Measurements from ENCODE around the gene OPHN1. TPM values are rescaled to one million over a fixed set of nuclear protein-coding genes. Genes with fewer than 3 reads are reported as not detected.
A peak's percentile ranks its signal among the peaks of the same experiment; 100 is the strongest.

Gene OPHN1
- polyA plus RNA-seq, 3 donors = 0.20 to 0.82 (median 0.73) TPM

DNA sequence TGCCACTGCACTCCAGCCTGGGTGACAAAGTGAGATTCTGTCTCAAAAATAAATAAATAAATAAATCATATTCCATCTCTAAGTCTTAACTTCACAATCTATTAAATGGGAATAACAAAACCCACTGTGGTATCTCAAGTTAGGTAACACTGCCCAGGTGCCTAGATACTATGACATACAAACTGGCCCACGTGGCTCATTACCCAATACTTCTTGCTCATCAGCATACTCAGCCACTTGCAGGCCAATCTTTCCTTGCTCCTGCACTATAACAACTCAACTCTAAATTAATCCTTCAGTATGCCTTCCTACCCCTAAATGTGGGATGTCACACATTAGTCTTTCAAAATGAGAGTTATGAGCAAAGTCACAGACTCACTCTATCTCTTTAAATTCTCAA lies 230.1 kb downstream of the OPHN1 start:
- intact Hi-C loops (cut with micrococcal nuclease) = no loop called here
- peak in 2 of 3 donors; percentile 27 to 56 for DNase-seq
- Mint-ChIP-seq H3K4me1 (peaks cover 21% of the 10 kb centered on the region), H3K27ac (peak overlapping the region; percentile 15 to 86 (median 62)), H3K4me3 (no peak overlapping the region), H3K36me3 (peaks cover 0 to 4% of the 10 kb centered on the region in 2 donors), H3K9me3 (peaks cover 0 to 2% (median 0%) of the 10 kb centered on the region in 7 donors), H3K27me3 (ENCODE audit: low read depth in 3 of 3) (peaks cover 0 to 5% (median 0%) of the 10 kb centered on the region in 3 donors)
- no peaks in the 10 kb centered on the region for H3K9me3 ChIP-seq (replicated peaks in 1 of 2; ENCODE audit: control insufficient read depth in 1 of 2, insufficient read depth in 1 of 2, low read length in 2 of 2)
- H3K27me3 ChIP-seq (ENCODE audit: control insufficient read depth in 2 of 2, insufficient read depth in 2 of 2, low read length in 2 of 2) = no peaks in the 10 kb centered on the region
- TF ChIP-seq, protein P1, sequence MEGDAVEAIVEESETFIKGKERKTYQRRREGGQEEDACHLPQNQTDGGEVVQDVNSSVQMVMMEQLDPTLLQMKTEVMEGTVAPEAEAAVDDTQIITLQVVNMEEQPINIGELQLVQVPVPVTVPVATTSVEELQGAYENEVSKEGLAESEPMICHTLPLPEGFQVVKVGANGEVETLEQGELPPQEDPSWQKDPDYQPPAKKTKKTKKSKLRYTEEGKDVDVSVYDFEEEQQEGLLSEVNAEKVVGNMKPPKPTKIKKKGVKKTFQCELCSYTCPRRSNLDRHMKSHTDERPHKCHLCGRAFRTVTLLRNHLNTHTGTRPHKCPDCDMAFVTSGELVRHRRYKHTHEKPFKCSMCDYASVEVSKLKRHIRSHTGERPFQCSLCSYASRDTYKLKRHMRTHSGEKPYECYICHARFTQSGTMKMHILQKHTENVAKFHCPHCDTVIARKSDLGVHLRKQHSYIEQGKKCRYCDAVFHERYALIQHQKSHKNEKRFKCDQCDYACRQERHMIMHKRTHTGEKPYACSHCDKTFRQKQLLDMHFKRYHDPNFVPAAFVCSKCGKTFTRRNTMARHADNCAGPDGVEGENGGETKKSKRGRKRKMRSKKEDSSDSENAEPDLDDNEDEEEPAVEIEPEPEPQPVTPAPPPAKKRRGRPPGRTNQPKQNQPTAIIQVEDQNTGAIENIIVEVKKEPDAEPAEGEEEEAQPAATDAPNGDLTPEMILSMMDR (IDR thresholded peaks at IDR 0.05) = no peak
- H3K36me3 ChIP-seq (replicated peaks in 1 of 2; ENCODE audit: control insufficient read depth in 1 of 2, insufficient read depth in 2 of 2, low read length in 2 of 2) = no peaks in the 10 kb centered on the region
- no peak overlapping the region for H3K9ac ChIP-seq (ENCODE audit: insufficient read depth, low read length, poor library complexity, severe bottlenecking)
- no CpG with 5 or more reads among the region's 1 CpG for WGBS (ENCODE audit: insufficient coverage)
- no peaks in the 10 kb centered on the region for H4K20me1 ChIP-seq (ENCODE audit: insufficient read depth, low read length)
- H3K4me2 ChIP-seq (replicated peaks; ENCODE audit: extremely low read depth, low read length, poor library complexity, severe bottlenecking) = no peak overlapping the region
- peaks cover 15 to 18% of the 10 kb centered on the region in 2 donors for H3K4me1 ChIP-seq (ENCODE audit: control insufficient read depth in 1 of 2, insufficient read depth in 2 of 2, low read length in 2 of 2)
- H3K4me3 ChIP-seq (replicated peaks in 1 of 3; ENCODE audit: low read depth in 2 of 3, low read length in 3 of 3) = no peak overlapping the region
- H3K79me2 ChIP-seq (ENCODE audit: insufficient read depth, low read length) = no peaks in the 10 kb centered on the region
- H3K27ac ChIP-seq (ENCODE audit: low read depth in 1 of 2, low read length in 2 of 2) = peak overlapping the region in 1 of 2 donors; percentile 58
- no peak overlapping the region for H2AFZ ChIP-seq (ENCODE audit: insufficient read depth, low read depth, low read length, poor library complexity, severe bottlenecking)

DNA sequence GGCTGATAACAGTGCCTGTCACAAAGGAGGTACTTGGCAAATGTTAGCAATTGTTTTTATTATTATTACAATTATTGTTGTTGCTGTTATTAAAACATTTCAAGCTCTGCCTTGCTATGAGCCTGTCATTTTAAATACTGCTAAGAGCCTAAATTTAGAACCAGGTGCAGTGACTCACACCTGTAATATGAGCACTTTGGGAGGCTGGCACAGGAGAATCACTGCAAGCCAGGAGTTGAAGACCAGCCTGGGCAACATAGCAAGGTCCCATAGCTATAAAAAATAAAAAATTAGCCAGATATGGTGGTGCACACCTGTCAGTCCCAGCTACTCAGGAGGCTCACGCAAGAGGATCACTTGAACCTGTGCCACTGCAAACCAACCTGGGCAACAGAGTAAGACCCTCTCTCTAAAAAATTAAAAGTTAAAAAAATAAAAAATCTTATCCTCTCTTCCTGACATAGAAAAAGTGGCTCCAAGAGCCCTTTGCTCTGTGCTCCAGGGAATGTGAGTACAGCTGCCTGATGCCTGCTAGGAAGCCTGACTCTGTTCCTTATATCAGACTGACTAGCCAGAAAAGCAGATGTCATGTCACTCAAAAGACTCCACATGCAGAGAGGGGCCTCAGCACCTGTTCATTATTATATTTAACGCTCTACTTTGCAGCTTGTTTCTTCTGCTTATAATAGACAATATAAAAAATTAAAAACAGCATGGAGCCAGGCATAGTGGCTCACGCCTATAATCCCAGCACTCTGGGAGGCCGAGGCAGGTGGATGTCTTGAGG lies 234.0 kb downstream of the OPHN1 start:
- peaks cover 11% of the 10 kb centered on the region for H3K4me1 Mint-ChIP-seq
- Histone ChIP-seq H3K4me3 (replicated peaks in 1 of 3; ENCODE audit: low read depth in 2 of 3, low read length in 3 of 3) (no peak overlapping the region), H3K27ac (ENCODE audit: low read depth in 1 of 2, low read length in 2 of 2) (no peak overlapping the region), H3K79me2 (ENCODE audit: insufficient read depth, low read length) (no peaks in the 10 kb centered on the region), H3K4me1 (ENCODE audit: control insufficient read depth in 1 of 2, insufficient read depth in 2 of 2, low read length in 2 of 2) (peaks cover 8 to 10% of the 10 kb centered on the region in 2 donors), H2AFZ (ENCODE audit: insufficient read depth, low read depth, low read length, poor library complexity, severe bottlenecking) (no peak overlapping the region), H3K9me3 (replicated peaks in 1 of 2; ENCODE audit: control insufficient read depth in 1 of 2, insufficient read depth in 1 of 2, low read length in 2 of 2) (no peaks in the 10 kb centered on the region), H3K27me3 (ENCODE audit: control insufficient read depth in 2 of 2, insufficient read depth in 2 of 2, low read length in 2 of 2) (no peaks in the 10 kb centered on the region), H3K36me3 (replicated peaks in 1 of 2; ENCODE audit: control insufficient read depth in 1 of 2, insufficient read depth in 2 of 2, low read length in 2 of 2) (no peaks in the 10 kb centered on the region), H3K9ac (ENCODE audit: insufficient read depth, low read length, poor library complexity, severe bottlenecking) (no peak overlapping the region), H3K4me2 (replicated peaks; ENCODE audit: extremely low read depth, low read length, poor library complexity, severe bottlenecking) (no peak overlapping the region), H4K20me1 (ENCODE audit: insufficient read depth, low read length) (no peaks in the 10 kb centered on the region)
- H3K36me3 Mint-ChIP-seq = peaks cover 0 to 4% of the 10 kb centered on the region in 2 donors
- TF ChIP-seq, protein P1 (IDR thresholded peaks at IDR 0.05) = no peak
- H3K27ac Mint-ChIP-seq = no peak overlapping the region
- peaks cover 0 to 1% (median 0%) of the 10 kb centered on the region in 3 donors for H3K27me3 Mint-ChIP-seq (ENCODE audit: low read depth in 3 of 3)
- WGBS (ENCODE audit: insufficient coverage) = no CpG with 5 or more reads among the region's 4 CpGs
- intact Hi-C loops (cut with micrococcal nuclease) = loop anchor here in 1 of 2 donors (10.0 kb wide), 1 partner anchor 296 kb away; the partner anchor contains the start of gene YIPF6
- H3K4me3 Mint-ChIP-seq = no peak overlapping the region
- no peak for DNase-seq
- no peaks in the 10 kb centered on the region for H3K9me3 Mint-ChIP-seq

All from CD14-positive monocyte (primary cell).